K562 (cell line): ENCODE data around the gene SLIT1. TPM values are rescaled to one million over a fixed set of nuclear protein-coding genes. Genes with fewer than 3 reads are reported as not detected.

Source experiments
- ATAC-seq: fragments of 200-7000 bp; cut with Tn5 transposase; 3 replicates; pipeline ENCODE4 v1.9.1; 2020; ENCODE audit warnings: moderate library complexity
- BruUV-seq: library from RNA; stranded (reverse); fragments of 400-500 nt; replicated peaks from 2 replicates; lab custom pipeline; 2021; lab: Mats Ljungman, UMichigan
- CTCF ChIA-PET: fragments of 300-600 bp; formaldehyde crosslinking; extraction: SDS; loops from one replicate; lab custom pipeline; 2021; ENCODE audit warnings: low intra/inter-chr PET ratio; lab: Yijun Ruan, JAX
- POLR2A ChIA-PET: fragments of 300-600, 350-650 bp; sonication (Branson Sonifier 250); formaldehyde crosslinking; extraction: SDS; loops from one replicate; lab custom pipeline; 2021; ENCODE audit warnings: antibody characterized with exemption, inconsistent platforms; lab: Yijun Ruan, JAX
- DNase-seq, 4 experiments: peaks; one replicate each; pipeline versions ENCODE4 v3.0.0 to v3.0.0-alpha.2; 2011 to 2018; ENCODE audit warnings: low spot score in 3 of 4, mixed read lengths in 3 of 4; ENCODE audit errors: extremely low read depth in 1 of 4
- FAIRE-seq: peaks from 2 replicates; lab custom pipeline; 2011; peaks lifted over from hg19 to GRCh38; lab: Jason Lieb, UNC
- H2AFZ ChIP-seq: 2 replicates; pipeline ENCODE4 v1.6.0; 2011; ENCODE audit warnings: low read depth, low read length, control low read depth, inconsistent platforms
- H3K27ac ChIP-seq: fragments of 200-600 bp; 3 replicates; pipeline ENCODE4 v1.8.0; 2011; ENCODE audit warnings: low read depth, mild to moderate bottlenecking, control low read depth, inconsistent platforms, low read length, moderate library complexity, mixed read lengths; ENCODE audit errors: extremely low read depth
- H3K27me3 ChIP-seq, 2 experiments: fragments of 300-600 bp in 1 of 2; 2 replicates in 1 of 2; 3 replicates in 1 of 2; pipeline versions ENCODE4 v1.6.0 to v1.8.0; 2011; ENCODE audit warnings: inconsistent platforms in 2 of 2, low read length in 2 of 2, mild to moderate bottlenecking in 1 of 2, mixed read lengths in 1 of 2, moderate library complexity in 1 of 2; ENCODE audit not compliant: control insufficient read depth in 2 of 2, insufficient read depth in 2 of 2
- H3K36me3 ChIP-seq: fragments of 300-600 bp; 3 replicates; pipeline ENCODE4 v1.8.0; 2011; ENCODE audit warnings: mild to moderate bottlenecking, low read length, inconsistent platforms; ENCODE audit not compliant: control insufficient read depth, insufficient read depth
- H3K4me1 ChIP-seq, 2 experiments: fragments of 200-600 bp in 1 of 2; replicated peaks in 1 of 2; 2 replicates in 1 of 2; 3 replicates in 1 of 2; pipeline versions ENCODE4 v1.5.1 to v1.8.0; 2011; ENCODE audit warnings: inconsistent platforms in 2 of 2, low read length in 2 of 2, mild to moderate bottlenecking in 1 of 2, mixed read lengths in 1 of 2, moderate library complexity in 1 of 2; ENCODE audit not compliant: control insufficient read depth in 2 of 2, insufficient read depth in 2 of 2
- H3K4me2 ChIP-seq: 2 replicates; pipeline ENCODE4 v1.6.1; 2011; ENCODE audit warnings: low read length, control low read depth, inconsistent platforms, mixed read lengths; ENCODE audit not compliant: insufficient read depth
- H3K4me3 ChIP-seq: fragments of 200-600 bp; sonication (generic), shearing (Covaris generic); 2 replicates; pipeline ENCODE4 v1.5.1; 2016; ENCODE audit warnings: control low read depth, inconsistent platforms
- H3K79me2 ChIP-seq: fragments of 200-600 bp; 3 replicates; pipeline ENCODE4 v1.8.0; 2011; ENCODE audit warnings: low read length, inconsistent platforms; ENCODE audit not compliant: control insufficient read depth, insufficient read depth
- H3K9ac ChIP-seq, 2 experiments: 2 replicates each; pipeline versions ENCODE4 v1.6.0 to v1.6.1; 2011; ENCODE audit warnings: low read depth in 2 of 2, low read length in 2 of 2, control low read depth in 1 of 2, inconsistent platforms in 1 of 2, mild to moderate bottlenecking in 1 of 2, mixed read lengths in 1 of 2; ENCODE audit not compliant: insufficient read depth in 1 of 2
- H3K9me1 ChIP-seq: one replicate; pipeline ENCODE4 v1.6.0; 2011; ENCODE audit warnings: inconsistent platforms, mild to moderate bottlenecking, low read length, moderate library complexity; ENCODE audit not compliant: control insufficient read depth, insufficient read depth
- H3K9me3 ChIP-seq: replicated peaks from 2 replicates; pipeline ENCODE4 v1.5.1; 2011; ENCODE audit warnings: low read depth, low read length, inconsistent platforms; ENCODE audit not compliant: control insufficient read depth, insufficient read depth
- H4K20me1 ChIP-seq: replicated peaks from 2 replicates; pipeline ENCODE4 v1.6.1; 2011; ENCODE audit warnings: low read length, inconsistent platforms, mixed read lengths; ENCODE audit not compliant: control insufficient read depth, insufficient read depth
- GABPB1 ChIP-seq: sonication (generic); formaldehyde crosslinking; IDR thresholded peaks from 2 replicates; pipeline ENCODE4 v1.8.0; 2022; ENCODE audit warnings: mild to moderate bottlenecking, missing genetic modification reagents
- KDM1A ChIP-seq, 2 experiments: fragments of 450-650 bp; IDR thresholded peaks; 2 replicates each; pipeline ENCODE4 v1.6.1; 2016; ENCODE audit warnings: mild to moderate bottlenecking in 2 of 2
- POLR2AphosphoS5 ChIP-seq: IDR thresholded peaks from 2 replicates; pipeline ENCODE4 v1.6.1; 2011; ENCODE audit warnings: mild to moderate bottlenecking, low read depth, low read length, moderate library complexity; ENCODE audit not compliant: control insufficient read depth, insufficient read depth
- TFAP4 ChIP-seq: sonication (generic); formaldehyde crosslinking; IDR thresholded peaks from 2 replicates; pipeline ENCODE4 v1.8.0; 2022; ENCODE audit warnings: missing genetic modification reagents, mild to moderate bottlenecking, moderate library complexity, borderline replicate concordance
- ZNF644 ChIP-seq: fragments of 200-800 bp; sonication (Bioruptor generic); IDR thresholded peaks from 2 replicates; pipeline ENCODE4 v1.6.1; 2016; ENCODE audit warnings: low read depth, missing genetic modification characterization, missing compliant biosample characterization
- WGBS: fragments of 100-300 bp; shearing (Covaris generic); methylation state at CpG from one replicate; pipeline ENCODE4 v1.1.6; 2016; ENCODE audit warnings: low coverage, mixed read lengths; ENCODE audit not compliant: insufficient coverage; ENCODE audit errors: missing lambda C conversion rate; 5-methylcytosine and 5-hydroxymethylcytosine counted together
- in situ Hi-C: fragments of 300-500 bp; cut with MboI; formaldehyde crosslinking; loops from 4 replicates; pipeline ENCODE4 v1.15.0; 2018; ENCODE audit warnings: inconsistent platforms, mixed read lengths
- intact Hi-C: fragments of 100-400 bp; cut with micrococcal nuclease; formaldehyde crosslinking; loops from 2 replicates; pipeline ENCODE4 v1.14.2; 2022
- polyA plus RNA-seq, 8 experiments: library from polyadenylated mRNA; depleted of rRNA in 4 of 8; stranded (reverse) in 5 of 8; unstranded in 3 of 8; fragments of >200 nt; fragmentation: Nextera tagmentation in 2 of 8; fragmentation: Illumina TruSeq in 1 of 8; extraction: Ambion mirVana in 2 of 8; extraction: Trizol in 1 of 8; gene quantifications; 2 replicates each; pipeline versions ENCODE4 v1.2.1 to v1.2.3, GENCODE V29; 2011 to 2014; ENCODE audit warnings: inconsistent platforms in 1 of 8, missing spikeins in 1 of 8
- total RNA-seq, 7 experiments: library from RNA; depleted of rRNA in 6 of 7; stranded (reverse); fragments of >200 nt in 6 of 7; fragmentation: Illumina TruSeq in 2 of 7; extraction: Trizol in 2 of 7; gene quantifications; 2 replicates each; pipeline versions ENCODE4 v1.2.1 to v1.2.3, GENCODE V29; 2011 to 2021; ENCODE audit warnings: low replicate concordance in 1 of 7
- TF ChIP-seq, protein P1 (sequence below): IDR thresholded peaks from 2 replicates; pipeline ENCODE4 v1.6.1; 2012; ENCODE audit warnings: low read depth, low read length, improper control_type of control experiment, borderline replicate concordance

The SLIT1 gene
- total and polyA plus RNA-seq, 9 of the 15 experiments (the other 6 are each of a cell fraction or from before 2014, with no cell fraction given): 0.01 to 0.11 (median 0.04) TPM; not detected in 3

GRCh38 chr10:97095701-97096260 is 90.0 kb downstream of the SLIT1 start:
- no TSS peak for BruUV-seq
- DNase-seq (no peak), ATAC-seq (no peak), FAIRE-seq (no peak)
- H3K9me1 ChIP-seq: no peaks in the 10 kb centered on the region
- no peak for TF ChIP-seq TFAP4 (CRISPR knock-in tag)
- no peak for TF ChIP-seq POLR2AphosphoS5
- TF ChIP-seq KDM1A (IDR thresholded peaks at IDR 0.05): no peak
- no peak overlapping the region for H3K4me3 ChIP-seq
- no peak overlapping the region for H3K4me2 ChIP-seq
- H3K36me3 ChIP-seq: no peaks in the 10 kb centered on the region
- no peak overlapping the region for H2AFZ ChIP-seq
- ChIA-PET CTCF (no interaction called here), POLR2A (interaction anchor here (1.5 kb wide), 1 partner anchor 17 kb away, joined by 4 read pairs; no protein-coding TSS in a partner anchor)
- no peaks in the 10 kb centered on the region for H4K20me1 ChIP-seq
- H3K9ac ChIP-seq: no peak overlapping the region
- intact Hi-C loops (no loop called here), in situ Hi-C loops (no loop called here)
- H3K27ac ChIP-seq: no peak overlapping the region
- peaks cover 5 to 39% of the 10 kb centered on the region in 2 experiments; a peak in 3 of 5 replicates for H3K27me3 ChIP-seq
- no peaks in the 10 kb centered on the region for H3K9me3 ChIP-seq
- no peaks in the 10 kb centered on the region for H3K4me1 ChIP-seq
- 0% methylated on average over 11 of the region's 11 CpGs for WGBS
- H3K79me2 ChIP-seq: no peaks in the 10 kb centered on the region

DNA sequence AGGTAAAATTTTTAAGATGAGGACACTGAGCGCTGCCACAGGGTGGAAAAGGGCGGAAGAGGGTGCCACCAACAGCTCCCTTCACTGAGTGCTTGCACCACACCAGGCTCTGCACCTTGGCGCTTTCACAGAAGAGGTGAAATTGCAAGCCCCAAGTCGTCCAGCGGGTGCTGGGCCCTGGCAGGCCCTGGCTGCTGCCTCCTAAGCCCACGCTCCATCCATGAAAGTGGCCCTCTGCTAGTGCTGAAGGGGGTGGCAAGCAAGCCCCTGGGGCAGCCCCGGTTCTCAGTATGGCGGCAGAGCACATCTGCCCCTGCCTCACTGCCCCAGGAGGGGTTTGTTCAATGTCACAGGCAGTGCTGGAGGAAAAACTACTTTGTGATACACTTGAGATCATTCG is 95.1 kb downstream of the SLIT1 start:
- ATAC-seq (no peak), DNase-seq (no peak), FAIRE-seq (no peak)
- 8% methylated on average over 5 of the region's 9 CpGs for WGBS
- in situ Hi-C loops (no loop called here), intact Hi-C loops (no loop called here)
- H3K9me3 ChIP-seq: no peaks in the 10 kb centered on the region
- no peaks in the 10 kb centered on the region for H3K79me2 ChIP-seq
- ChIA-PET POLR2A (no interaction called here), CTCF (no interaction called here)
- H3K4me2 ChIP-seq: no peak overlapping the region
- no peaks in the 10 kb centered on the region; the same call in 1 of the 2 replicates for H4K20me1 ChIP-seq
- no peak overlapping the region for H3K27ac ChIP-seq
- BruUV-seq: no TSS peak
- H3K9me1 ChIP-seq: no peaks in the 10 kb centered on the region
- TF ChIP-seq, protein P1, sequence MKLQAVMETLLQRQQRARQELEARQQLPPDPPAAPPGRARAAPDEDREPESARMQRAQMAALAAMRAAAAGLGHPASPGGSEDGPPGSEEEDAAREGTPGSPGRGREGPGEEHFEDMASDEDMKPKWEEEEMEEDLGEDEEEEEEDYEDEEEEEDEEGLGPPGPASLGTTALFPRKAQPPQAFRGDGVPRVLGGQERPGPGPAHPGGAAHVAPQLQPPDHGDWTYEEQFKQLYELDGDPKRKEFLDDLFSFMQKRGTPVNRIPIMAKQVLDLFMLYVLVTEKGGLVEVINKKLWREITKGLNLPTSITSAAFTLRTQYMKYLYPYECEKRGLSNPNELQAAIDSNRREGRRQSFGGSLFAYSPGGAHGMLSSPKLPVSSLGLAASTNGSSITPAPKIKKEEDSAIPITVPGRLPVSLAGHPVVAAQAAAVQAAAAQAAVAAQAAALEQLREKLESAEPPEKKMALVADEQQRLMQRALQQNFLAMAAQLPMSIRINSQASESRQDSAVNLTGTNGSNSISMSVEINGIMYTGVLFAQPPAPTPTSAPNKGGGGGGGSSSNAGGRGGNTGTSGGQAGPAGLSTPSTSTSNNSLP: no peak
- TF ChIP-seq ZNF644 (tag): no peak
- TF ChIP-seq GABPB1 (CRISPR knock-in tag): no peak
- H2AFZ ChIP-seq: no peak overlapping the region
- no peak overlapping the region for H3K9ac ChIP-seq
- H3K4me3 ChIP-seq: no peak overlapping the region
- H3K36me3 ChIP-seq: no peaks in the 10 kb centered on the region
- no peaks in the 10 kb centered on the region for H3K4me1 ChIP-seq
- peaks cover 2 to 31% of the 10 kb centered on the region in 2 experiments; a peak in 3 of 5 replicates for H3K27me3 ChIP-seq
